T-cell (primary cell): ENCODE results near the gene TMEM163. TPM values are rescaled to one million over a fixed set of nuclear protein-coding genes. Genes with fewer than 3 reads are reported as not detected.

Experiments
- ATAC-seq, 4 experiments: fragments of 200-7000 bp in 3 of 4; fragments of 150-1000 bp in 1 of 4; cut with Tn5 transposase; replicated peaks in 1 of 4; 1 replicate in 3 of 4; 2 replicates in 1 of 4; pipeline ENCODE4 v1.10.0; 2021; ENCODE audit warnings: moderate library complexity in 3 of 4, mild to moderate bottlenecking in 2 of 4, moderate number of reproducible peaks in 1 of 4
- CTCF ChIA-PET, 2 donors: fragments of 300-600 bp; sonication (Branson Sonifier 250); formaldehyde crosslinking; loops; one replicate each; lab custom pipeline; 2022; ENCODE audit warnings: antibody characterized with exemption in 2 of 2; lab: Charles Lee
- POLR2A ChIA-PET, 2 donors: fragments of 300-600 bp; sonication (Branson Sonifier 250); formaldehyde crosslinking; loops; one replicate each; lab custom pipeline; 2022; ENCODE audit warnings: antibody characterized with exemption in 2 of 2; lab: Charles Lee
- DNase-seq, 35 experiments: peaks; one replicate each; pipeline versions ENCODE4 v3.0.0 to v3.0.0-alpha.2; 2013 to 2023
- H3K27ac ChIP-seq: one replicate; pipeline ENCODE4 v1.5.1; 2013; ENCODE audit warnings: low read length
- H3K27me3 ChIP-seq, 2 experiments: replicated peaks in 1 of 2; 1 replicate in 1 of 2; 2 replicates in 1 of 2; pipeline versions ENCODE4 v1.6.1 to v1.7.0; 2013; ENCODE audit warnings: low read length in 1 of 2, mixed read lengths in 1 of 2; ENCODE audit not compliant: control insufficient read depth in 2 of 2, insufficient read depth in 2 of 2; ENCODE audit errors: extremely low read depth in 1 of 2
- H3K36me3 ChIP-seq, 2 donors: 1 replicate in 1 of 2; 2 replicates in 1 of 2; pipeline versions ENCODE4 v1.6.1 to v1.7.0; 2013; ENCODE audit warnings: low read length in 1 of 2; ENCODE audit not compliant: control insufficient read depth in 2 of 2, insufficient read depth in 1 of 2; ENCODE audit errors: extremely low read depth in 1 of 2
- H3K4me1 ChIP-seq, 2 experiments: 1 replicate in 1 of 2; 2 replicates in 1 of 2; pipeline versions ENCODE4 v1.6.1 to v1.7.0; 2013; ENCODE audit warnings: low read length in 2 of 2, mixed read lengths in 1 of 2; ENCODE audit not compliant: insufficient read depth in 2 of 2, control insufficient read depth in 1 of 2; ENCODE audit errors: extremely low read depth in 1 of 2
- H3K4me3 ChIP-seq, 2 donors: 1 replicate in 1 of 2; 2 replicates in 1 of 2; pipeline versions ENCODE4 v1.5.1 to v1.7.0; 2013; ENCODE audit warnings: mild to moderate bottlenecking in 2 of 2, low read length in 1 of 2, moderate library complexity in 1 of 2; ENCODE audit not compliant: control insufficient read depth in 1 of 2; ENCODE audit errors: extremely low read depth in 1 of 2
- H3K9me3 ChIP-seq: 2 replicates; pipeline ENCODE4 v1.7.0; 2013
- H3K27ac Mint-ChIP-seq, 2 donors: one replicate each; pipeline ENCODE4 v1.8.0; 2020 to 2021; ENCODE audit warnings: mild to moderate bottlenecking in 2 of 2, mixed read lengths in 2 of 2
- H3K27me3 Mint-ChIP-seq, 2 donors: one replicate each; pipeline ENCODE4 v1.8.0; 2021 to 2022; ENCODE audit warnings: mixed read lengths in 2 of 2
- H3K36me3 Mint-ChIP-seq: one replicate; pipeline ENCODE4 v1.8.0; 2021; ENCODE audit warnings: mixed read lengths
- H3K4me1 Mint-ChIP-seq, 3 donors: one replicate each; pipeline ENCODE4 v1.8.0; 2020 to 2022; ENCODE audit warnings: mixed read lengths in 3 of 3, mild to moderate bottlenecking in 1 of 3
- H3K4me3 Mint-ChIP-seq, 3 donors: one replicate each; pipeline ENCODE4 v1.8.0; 2020 to 2022; ENCODE audit warnings: mild to moderate bottlenecking in 3 of 3, mixed read lengths in 3 of 3, moderate library complexity in 3 of 3
- H3K9me3 Mint-ChIP-seq, 3 donors: one replicate each; pipeline ENCODE4 v1.8.0; 2020 to 2022; ENCODE audit warnings: mixed read lengths in 3 of 3
- WGBS: methylation state at CpG from one replicate; pipeline ENCODE4 v1.1.5; 2013; ENCODE audit warnings: missing lambda C conversion rate; ENCODE audit not compliant: insufficient coverage; 5-methylcytosine and 5-hydroxymethylcytosine counted together
- total RNA-seq, 35 experiments: library from RNA in 6 of 35; stranded (reverse) in 6 of 35; fragments of 120-200 nt in 1 of 35; gene quantifications; one replicate each; pipeline versions ENCODE4 v1.2.1 to v1.2.4 and lab custom pipeline; 2013 to 2026

Gene TMEM163
- total RNA-seq, 5 donors from 2014 or later (not counting 1 experiment from before 2014, with no cell fraction given) = 0.18 to 0.73 (median 0.35) TPM

- Mint-ChIP-seq H3K27ac (no peak overlapping the region), H3K4me3 (no peak overlapping the region), H3K27me3 (no peaks in the 10 kb centered on the region), H3K36me3 (no peaks in the 10 kb centered on the region), H3K4me1 (peaks cover 42 to 54% (median 50%) of the 10 kb centered on the region in 3 donors), H3K9me3 (no peaks in the 10 kb centered on the region)
- CTCF ChIA-PET = interaction anchor here in 1 of 2 donors (0.7 kb wide), 1 partner anchor 372 kb away, joined by 3 read pairs; no protein-coding TSS in a partner anchor
- POLR2A ChIA-PET = no interaction called here
- no peaks in the 10 kb centered on the region for H3K9me3 ChIP-seq
- no peak for DNase-seq
- peaks cover 15 to 35% of the 10 kb centered on the region in 2 experiments for H3K4me1 ChIP-seq
- H3K27ac ChIP-seq = no peak overlapping the region
- peaks cover 0 to 4% of the 10 kb centered on the region in 2 donors for H3K36me3 ChIP-seq
- peaks cover 0 to 4% of the 10 kb centered on the region in 2 experiments for H3K27me3 ChIP-seq
- no peak for ATAC-seq
- H3K4me3 ChIP-seq = no peak overlapping the region
- WGBS = 100% methylated on average over 2 of the region's 3 CpGs
These were observed 36.1 kb downstream of the TMEM163 start for GRCh38 chr2:134682726-134683125.

- Mint-ChIP-seq H3K9me3 (no peaks in the 10 kb centered on the region), H3K27me3 (no peaks in the 10 kb centered on the region), H3K27ac (no peak overlapping the region), H3K4me1 (peaks cover 57 to 69% (median 64%) of the 10 kb centered on the region in 3 donors), H3K36me3 (no peaks in the 10 kb centered on the region), H3K4me3 (peak overlapping the region in 1 of 3 donors; percentile 44)
- ChIA-PET POLR2A (interaction anchor here in 1 of 2 donors (0.9 kb wide), 1 partner anchor 12 kb away, joined by 3 read pairs; no protein-coding TSS in a partner anchor), CTCF (interaction anchor here in 1 of 2 donors (0.6 to 1.0 kb wide), 2 partner anchors 11 to 1360 kb away, joined by 3 to 4 read pairs; no protein-coding TSS in a partner anchor)
- ATAC-seq = no peak
- Histone ChIP-seq H3K4me1 (peaks cover 24 to 46% of the 10 kb centered on the region in 2 experiments), H3K27ac (no peak overlapping the region), H3K27me3 (peaks cover 0 to 4% of the 10 kb centered on the region in 2 experiments), H3K4me3 (no peak overlapping the region), H3K36me3 (peaks cover 0 to 4% of the 10 kb centered on the region in 2 donors), H3K9me3 (no peaks in the 10 kb centered on the region)
- 96% methylated on average over 7 of the region's 8 CpGs for WGBS
- no peak for DNase-seq
These were observed 37.6 kb downstream of the TMEM163 start for GRCh38 chr2:134681201-134681600.

- peaks cover 0 to 4% of the 10 kb centered on the region in 2 donors for H3K36me3 ChIP-seq
- CTCF ChIA-PET = interaction anchor here in 1 of 2 donors (0.6 to 2.0 kb wide), 5 partner anchors 9 to 1328 kb away, joined by 3 to 10 read pairs (median 4); no protein-coding TSS in a partner anchor
- H3K4me3 Mint-ChIP-seq = peak overlapping the region; percentile 32 to 57 (median 54)
- 3% methylated on average over 5 of the region's 6 CpGs for WGBS
- H3K9me3 ChIP-seq = no peaks in the 10 kb centered on the region
- ATAC-seq (peak; percentile 83 to 96 (median 90)), DNase-seq (peak in 33 of 35 experiments; percentile 15 to 74 (median 42))
- no peaks in the 10 kb centered on the region for H3K9me3 Mint-ChIP-seq
- peak overlapping the region in 1 of 2 donors; percentile 31 for H3K27ac Mint-ChIP-seq
- peak overlapping the region in 1 of 2 donors; percentile 45 for H3K4me3 ChIP-seq
- peak overlapping the region; percentile 34 for H3K27ac ChIP-seq
- peaks cover 0 to 4% of the 10 kb centered on the region in 2 experiments for H3K27me3 ChIP-seq
- H3K4me1 Mint-ChIP-seq = peaks cover 62 to 77% (median 64%) of the 10 kb centered on the region in 3 donors
- POLR2A ChIA-PET = interaction anchor here (0.5 to 1.3 kb wide), 4 partner anchors 9 to 1197 kb away, joined by 4 to 8 read pairs (median 6); partner anchors contain the start of gene MCM6 (in 1 of the 2)
- no peaks in the 10 kb centered on the region for H3K27me3 Mint-ChIP-seq
- peaks cover 24 to 46% of the 10 kb centered on the region in 2 experiments for H3K4me1 ChIP-seq
- no peaks in the 10 kb centered on the region for H3K36me3 Mint-ChIP-seq
These were observed 39.1 kb downstream of the TMEM163 start for GRCh38 chr2:134679745-134680144.

GRCh38 chr2:134679294-134679693 lies 39.5 kb downstream of the TMEM163 start:
- H3K4me1 ChIP-seq = peaks cover 24 to 46% of the 10 kb centered on the region in 2 experiments
- Mint-ChIP-seq H3K27me3 (no peaks in the 10 kb centered on the region), H3K4me3 (peak overlapping the region in 1 of 3 donors; percentile 57), H3K4me1 (peaks cover 64 to 77% (median 64%) of the 10 kb centered on the region in 3 donors), H3K27ac (peak overlapping the region in 1 of 2 donors; percentile 77), H3K36me3 (no peaks in the 10 kb centered on the region), H3K9me3 (no peaks in the 10 kb centered on the region)
- no peak overlapping the region for H3K4me3 ChIP-seq
- ChIA-PET CTCF (interaction anchor here in 1 of 2 donors (0.6 to 2.0 kb wide), 5 partner anchors 9 to 1329 kb away, joined by 3 to 10 read pairs (median 4); no protein-coding TSS in a partner anchor), POLR2A (interaction anchor here (0.6 to 1.3 kb wide), 3 partner anchors 8 to 13 kb away, joined by 4 to 8 read pairs (median 6); no protein-coding TSS in a partner anchor)
- H3K9me3 ChIP-seq = no peaks in the 10 kb centered on the region
- WGBS = no CpG with 5 or more reads among the region's 4 CpGs
- peaks cover 0 to 4% of the 10 kb centered on the region in 2 donors for H3K36me3 ChIP-seq
- ATAC-seq (peak in 1 of 4 experiments; percentile 7), DNase-seq (no peak)
- peaks cover 0 to 4% of the 10 kb centered on the region in 2 experiments for H3K27me3 ChIP-seq
- H3K27ac ChIP-seq = peak overlapping the region; percentile 34

GRCh38 chr2:134677856-134678756 lies 40.7 kb downstream of the TMEM163 start:
- Mint-ChIP-seq H3K9me3 (peaks cover 0 to 4% (median 0%) of the 10 kb centered on the region in 3 donors), H3K4me3 (peak overlapping the region in 1 of 3 donors; percentile 76), H3K27me3 (no peaks in the 10 kb centered on the region), H3K4me1 (peaks cover 63 to 72% (median 68%) of the 10 kb centered on the region in 3 donors), H3K27ac (no peak overlapping the region), H3K36me3 (no peaks in the 10 kb centered on the region)
- no peak for DNase-seq
- H3K4me1 ChIP-seq = peaks cover 24 to 46% of the 10 kb centered on the region in 2 experiments
- peaks cover 0 to 4% of the 10 kb centered on the region in 2 experiments for H3K27me3 ChIP-seq
- H3K27ac ChIP-seq = no peak overlapping the region
- peaks cover 0 to 4% of the 10 kb centered on the region in 2 donors for H3K36me3 ChIP-seq
- no peaks in the 10 kb centered on the region for H3K9me3 ChIP-seq
- ChIA-PET CTCF (interaction anchor here in 1 of 2 donors (0.7 to 2.0 kb wide), 2 partner anchors 8 to 9 kb away, joined by 3 to 10 read pairs; no protein-coding TSS in a partner anchor), POLR2A (interaction anchor here in 1 of 2 donors (0.5 to 0.6 kb wide), 2 partner anchors 30 to 34 kb away, joined by 3 to 4 read pairs; no protein-coding TSS in a partner anchor)
- ATAC-seq = no peak
- no peak overlapping the region for H3K4me3 ChIP-seq
- WGBS = 91% methylated on average over 17 of the region's 20 CpGs
